Endodermal cell (in vitro differentiated cells): Measurements from ENCODE around the gene YARS1. TPM values are rescaled to one million over a fixed set of nuclear protein-coding genes. Genes with fewer than 3 reads are reported as not detected.
"Not testable (repeated sequence)": the region's sequence is repeated elsewhere in the genome, so short reads cannot be mapped to it uniquely, and the experiment has no call there.

Source experiments
- DNase-seq: peaks from one replicate; pipeline ENCODE4 v3.0.0-alpha.2; 2017
- H3K27ac ChIP-seq: 2 replicates; pipeline ENCODE4 v1.5.1; 2013; ENCODE audit warnings: mild to moderate bottlenecking, low read depth, low read length, moderate library complexity
- H3K27me3 ChIP-seq: 2 replicates; pipeline ENCODE4 v1.6.1; 2013; ENCODE audit warnings: mild to moderate bottlenecking, low read length, moderate library complexity; ENCODE audit not compliant: insufficient read depth, control insufficient read depth, poor library complexity, severe bottlenecking
- H3K36me3 ChIP-seq: 2 replicates; pipeline ENCODE4 v1.7.0; 2013; ENCODE audit warnings: mild to moderate bottlenecking, low read length, moderate library complexity; ENCODE audit not compliant: control insufficient read depth, insufficient read depth
- H3K4me1 ChIP-seq: one replicate; pipeline ENCODE4 v1.7.0; 2013; ENCODE audit warnings: low read length; ENCODE audit not compliant: control insufficient read depth, insufficient read depth
- H3K4me3 ChIP-seq: 2 replicates; pipeline ENCODE4 v1.5.1; 2013; ENCODE audit warnings: mild to moderate bottlenecking, low read length, moderate library complexity
- H3K9ac ChIP-seq: 2 replicates; pipeline ENCODE4 v1.6.1; 2013; ENCODE audit warnings: mild to moderate bottlenecking, low read length, moderate library complexity; ENCODE audit not compliant: poor library complexity, severe bottlenecking; ENCODE audit errors: extremely low read depth
- H3K9me3 ChIP-seq: 2 replicates; pipeline ENCODE4 v1.6.1; 2013; ENCODE audit warnings: mild to moderate bottlenecking, low read length, moderate library complexity; ENCODE audit not compliant: control insufficient read depth
- H3K27ac Mint-ChIP-seq: 2 replicates; pipeline ENCODE4 v1.8.0; 2020; ENCODE audit warnings: mixed read lengths
- H3K27me3 Mint-ChIP-seq: 2 replicates; pipeline ENCODE4 v1.8.0; 2021; ENCODE audit warnings: mild to moderate bottlenecking, mixed read lengths; ENCODE audit not compliant: insufficient read depth
- H3K36me3 Mint-ChIP-seq: 2 replicates; pipeline ENCODE4 v1.8.0; 2020; ENCODE audit warnings: low read depth, mixed read lengths
- H3K4me1 Mint-ChIP-seq: 2 replicates; pipeline ENCODE4 v1.8.0; 2020; ENCODE audit warnings: mixed read lengths
- H3K4me3 Mint-ChIP-seq: 2 replicates; pipeline ENCODE4 v1.8.0; 2020; ENCODE audit warnings: mild to moderate bottlenecking, moderate library complexity, mixed read lengths
- H3K9me3 Mint-ChIP-seq: 2 replicates; pipeline ENCODE4 v1.8.0; 2020; ENCODE audit warnings: mild to moderate bottlenecking, mixed read lengths
- WGBS, 2 experiments: methylation state at CpG; one replicate each; pipeline versions ENCODE4 v1.1.5 to v1.1.7; 2013; ENCODE audit warnings: missing lambda C conversion rate in 2 of 2, mixed read lengths in 1 of 2; ENCODE audit not compliant: insufficient coverage in 1 of 2, insufficient read length in 1 of 2; 5-methylcytosine and 5-hydroxymethylcytosine counted together
- total RNA-seq, 2 donors: library from RNA; stranded (reverse); fragmentation: NEBNext Ultra II Directional in 1 of 2; extraction: Animal tissue kit (Norgen Biotek cat#: 25700) in 1 of 2; gene quantifications; 2 replicates in 1 of 2; 3 replicates in 1 of 2; pipeline ENCODE4 v1.2.1, GENCODE V29; 2021
- TF ChIP-seq, protein P1 (sequence below): fragments of 200-600 bp; sonication (generic); conservative IDR thresholded peaks from 2 replicates; pipeline ENCODE4 v1.5.0; 2021; ENCODE audit warnings: antibody characterized with exemption, mild to moderate bottlenecking

Gene YARS1
- total RNA-seq, 2 donors from 2014 or later, result 141 to 154 TPM

- peaks cover 23% of the 10 kb centered on the region for H3K4me1 Mint-ChIP-seq
- 98 to 100% methylated on average over 4 of the region's 4 CpGs for WGBS, 2 experiments
Observed at GRCh38 chr1:32808580-32808979, 8.6 kb downstream of the YARS1 start.

GRCh38 chr1:32806910-32807523, 10.1 kb downstream of the YARS1 start:
- no peaks in the 10 kb centered on the region for H3K27me3 ChIP-seq
- H3K4me3 ChIP-seq, result peak overlapping the region; percentile 1
- H3K27ac ChIP-seq, result no peak overlapping the region
- peaks cover 89% of the 10 kb centered on the region for H3K36me3 Mint-ChIP-seq
- no peak overlapping the region for H3K9ac ChIP-seq
- WGBS, 2 experiments, result 93 to 95% methylated on average over 3 to 4 of the region's 4 CpGs
- no peak for DNase-seq
- H3K4me1 Mint-ChIP-seq, result peaks cover 20% of the 10 kb centered on the region
- H3K9me3 ChIP-seq, result peaks cover 54% of the 10 kb centered on the region
- TF ChIP-seq, protein P1, sequence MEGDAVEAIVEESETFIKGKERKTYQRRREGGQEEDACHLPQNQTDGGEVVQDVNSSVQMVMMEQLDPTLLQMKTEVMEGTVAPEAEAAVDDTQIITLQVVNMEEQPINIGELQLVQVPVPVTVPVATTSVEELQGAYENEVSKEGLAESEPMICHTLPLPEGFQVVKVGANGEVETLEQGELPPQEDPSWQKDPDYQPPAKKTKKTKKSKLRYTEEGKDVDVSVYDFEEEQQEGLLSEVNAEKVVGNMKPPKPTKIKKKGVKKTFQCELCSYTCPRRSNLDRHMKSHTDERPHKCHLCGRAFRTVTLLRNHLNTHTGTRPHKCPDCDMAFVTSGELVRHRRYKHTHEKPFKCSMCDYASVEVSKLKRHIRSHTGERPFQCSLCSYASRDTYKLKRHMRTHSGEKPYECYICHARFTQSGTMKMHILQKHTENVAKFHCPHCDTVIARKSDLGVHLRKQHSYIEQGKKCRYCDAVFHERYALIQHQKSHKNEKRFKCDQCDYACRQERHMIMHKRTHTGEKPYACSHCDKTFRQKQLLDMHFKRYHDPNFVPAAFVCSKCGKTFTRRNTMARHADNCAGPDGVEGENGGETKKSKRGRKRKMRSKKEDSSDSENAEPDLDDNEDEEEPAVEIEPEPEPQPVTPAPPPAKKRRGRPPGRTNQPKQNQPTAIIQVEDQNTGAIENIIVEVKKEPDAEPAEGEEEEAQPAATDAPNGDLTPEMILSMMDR, result no peak
- no peaks in the 10 kb centered on the region for H3K27me3 Mint-ChIP-seq
- H3K36me3 ChIP-seq, result peaks cover 80% of the 10 kb centered on the region
- H3K27ac Mint-ChIP-seq, result no peak overlapping the region
- peaks cover 32% of the 10 kb centered on the region for H3K9me3 Mint-ChIP-seq
- peaks cover 1% of the 10 kb centered on the region for H3K4me1 ChIP-seq
- no peak overlapping the region for H3K4me3 Mint-ChIP-seq

More at GRCh38 chr1:32808580-32808979, 8.6 kb downstream of the YARS1 start:
- no peak overlapping the region for H3K27ac ChIP-seq
- no peaks in the 10 kb centered on the region for H3K27me3 ChIP-seq
- TF ChIP-seq, protein P1, result no peak
- Mint-ChIP-seq H3K27ac (peak overlapping the region; percentile 16), H3K27me3 (no peaks in the 10 kb centered on the region), H3K9me3 (peaks cover 22% of the 10 kb centered on the region), H3K36me3 (peaks cover 87% of the 10 kb centered on the region), H3K4me3 (no peak overlapping the region)
- peaks cover 40% of the 10 kb centered on the region for H3K9me3 ChIP-seq
- peaks cover 4% of the 10 kb centered on the region for H3K4me1 ChIP-seq
- DNase-seq, result no peak
- no peak overlapping the region for H3K9ac ChIP-seq
- H3K36me3 ChIP-seq, result peaks cover 75% of the 10 kb centered on the region
- H3K4me3 ChIP-seq, result no peak overlapping the region

DNA sequence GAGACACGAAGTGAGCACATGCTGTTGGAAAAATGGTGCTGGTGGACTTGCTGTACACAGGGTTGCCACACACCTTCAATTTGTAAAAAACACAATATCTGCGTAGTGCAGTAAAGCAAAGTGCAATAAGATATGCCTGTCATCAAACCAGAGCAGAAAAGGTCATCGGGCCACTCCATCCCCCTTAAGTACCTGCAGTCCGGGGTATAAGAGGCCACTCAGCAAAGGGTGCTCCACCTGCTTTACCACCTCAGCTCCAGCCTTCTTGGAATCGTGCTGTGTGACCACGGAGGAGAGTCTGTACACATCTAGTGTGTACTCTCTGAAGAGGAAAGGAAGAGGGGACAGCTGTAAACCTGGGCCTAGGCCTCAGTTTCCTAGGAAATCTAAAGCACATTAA, 10.9 kb downstream of the YARS1 start:
- Mint-ChIP-seq H3K27ac (no peak overlapping the region), H3K27me3 (no peaks in the 10 kb centered on the region), H3K4me3 (no peak overlapping the region), H3K36me3 (peaks cover 90% of the 10 kb centered on the region), H3K9me3 (peaks cover 33% of the 10 kb centered on the region), H3K4me1 (peaks cover 14% of the 10 kb centered on the region)
- Histone ChIP-seq H3K36me3 (peaks cover 80% of the 10 kb centered on the region), H3K27me3 (no peaks in the 10 kb centered on the region), H3K4me1 (no peaks in the 10 kb centered on the region), H3K9me3 (peaks cover 54% of the 10 kb centered on the region), H3K9ac (no peak overlapping the region), H3K27ac (no peak overlapping the region), H3K4me3 (peak overlapping the region; percentile 1)
- 94 to 98% methylated on average over 4 to 6 of the region's 6 CpGs for WGBS, 2 experiments
- DNase-seq, result no peak
- TF ChIP-seq, protein P1, result no peak

GRCh38 chr1:32804460-32804859, 12.7 kb downstream of the YARS1 start:
- Histone ChIP-seq H3K9me3 (peaks cover 52% of the 10 kb centered on the region), H3K36me3 (peaks cover 81% of the 10 kb centered on the region)
- H3K27ac Mint-ChIP-seq, H3K27me3 ChIP-seq, H3K27ac ChIP-seq, DNase-seq, H3K4me1 Mint-ChIP-seq, H3K4me3 ChIP-seq, H3K4me3 Mint-ChIP-seq, H3K4me1 ChIP-seq, H3K9ac ChIP-seq, H3K27me3 Mint-ChIP-seq: not testable (repeated sequence)
- Mint-ChIP-seq H3K36me3 (peaks cover 83% of the 10 kb centered on the region), H3K9me3 (peaks cover 33% of the 10 kb centered on the region)
- WGBS, 2 experiments, result 94 to 95% methylated on average over 19 to 27 of the region's 30 CpGs
